IMR-90 (cell line): ENCODE measurements around the gene ANTXR1. TPM values are rescaled to one million over a fixed set of nuclear protein-coding genes. Genes with fewer than 3 reads are reported as not detected.

Source experiments
- ATAC-seq: fragments of 200-7000 bp; cut with Tn5 transposase; 2 replicates; pipeline ENCODE4 v1.9.1; 2020; ENCODE audit warnings: low read depth, mild to moderate bottlenecking, moderate library complexity
- BruUV-seq: library from RNA; stranded (reverse); fragments of 400-500 nt; replicated peaks from 2 replicates; lab custom pipeline; 2021; lab: Mats Ljungman, UMichigan
- CTCF ChIA-PET: fragments of 300-600 bp; formaldehyde crosslinking; extraction: SDS; loops from one replicate; lab custom pipeline; 2021; ENCODE audit warnings: antibody characterized with exemption; lab: Yijun Ruan, JAX
- POLR2A ChIA-PET: fragments of 300-600 bp; sonication (Branson Sonifier 250); formaldehyde crosslinking; loops from one replicate; lab custom pipeline; 2022; ENCODE audit warnings: antibody characterized with exemption; ENCODE audit not compliant: unreplicated experiment; lab: Charles Lee
- DNase-seq: peaks from one replicate; pipeline ENCODE4 v3.0.0; 2013
- H2AFZ ChIP-seq: replicated peaks from 2 replicates; pipeline ENCODE3; 2013; ENCODE audit warnings: low read length, mild to moderate bottlenecking; ENCODE audit not compliant: poor library complexity
- H2AK5ac ChIP-seq: 2 replicates; pipeline ENCODE4 v1.6.1; 2013; ENCODE audit warnings: low read depth, low read length, inconsistent platforms
- H2AK9ac ChIP-seq: replicated peaks from 2 replicates; pipeline ENCODE3; 2013; ENCODE audit warnings: mild to moderate bottlenecking, low read depth, low read length, moderate library complexity; ENCODE audit not compliant: poor library complexity
- H2BK120ac ChIP-seq: 2 replicates; pipeline ENCODE4 v1.6.1; 2013; ENCODE audit warnings: low read depth, low read length, inconsistent platforms
- H2BK15ac ChIP-seq: 3 replicates; pipeline ENCODE4 v1.6.1; 2013; ENCODE audit warnings: low read depth, low read length, inconsistent platforms
- H2BK20ac ChIP-seq: 2 replicates; pipeline ENCODE4 v1.6.1; 2013; ENCODE audit warnings: low read depth, mild to moderate bottlenecking, inconsistent platforms, low read length, moderate library complexity
- H2BK5ac ChIP-seq: 2 replicates; pipeline ENCODE4 v1.6.1; 2013; ENCODE audit warnings: mild to moderate bottlenecking, low read depth, low read length, inconsistent platforms; ENCODE audit not compliant: poor library complexity, severe bottlenecking
- H3K14ac ChIP-seq: replicated peaks from 2 replicates; pipeline ENCODE4 v1.6.1; 2013; ENCODE audit warnings: low read depth, low read length, inconsistent platforms
- H3K18ac ChIP-seq: 2 replicates; pipeline ENCODE4 v1.6.1; 2013; ENCODE audit warnings: low read depth, low read length, control low read depth
- H3K23ac ChIP-seq: 2 replicates; pipeline ENCODE4 v1.6.1; 2013; ENCODE audit warnings: low read depth, low read length, inconsistent platforms
- H3K27ac ChIP-seq: 2 replicates; pipeline ENCODE4 v1.5.1; 2013; ENCODE audit warnings: mild to moderate bottlenecking, control low read depth, low read length; ENCODE audit not compliant: insufficient read depth
- H3K27me3 ChIP-seq: 2 replicates; pipeline ENCODE4 v1.6.1; 2013; ENCODE audit warnings: low read length; ENCODE audit not compliant: control insufficient read depth, insufficient read depth
- H3K36me3 ChIP-seq: 2 replicates; pipeline ENCODE4 v1.6.1; 2013; ENCODE audit warnings: low read length, mixed read lengths; ENCODE audit not compliant: control insufficient read depth, insufficient read depth
- H3K4ac ChIP-seq: 2 replicates; pipeline ENCODE4 v1.6.1; 2013; ENCODE audit warnings: low read depth, low read length, inconsistent platforms
- H3K4me1 ChIP-seq: 2 replicates; pipeline ENCODE4 v1.6.1; 2013; ENCODE audit warnings: low read length, mixed read lengths; ENCODE audit not compliant: control insufficient read depth, insufficient read depth
- H3K4me2 ChIP-seq: 2 replicates; pipeline ENCODE4 v1.6.1; 2013; ENCODE audit warnings: low read depth, mild to moderate bottlenecking, control low read depth, low read length, moderate library complexity
- H3K4me3 ChIP-seq: 2 replicates; pipeline ENCODE4 v1.5.1; 2013; ENCODE audit warnings: low read depth, mild to moderate bottlenecking, control low read depth, low read length, moderate library complexity; ENCODE audit not compliant: insufficient read depth
- H3K56ac ChIP-seq: 2 replicates; pipeline ENCODE4 v1.6.1; 2013; ENCODE audit warnings: low read length, inconsistent platforms; ENCODE audit not compliant: insufficient read depth; ENCODE audit errors: extremely low read depth
- H3K79me1 ChIP-seq, 2 experiments: 2 replicates each; pipeline ENCODE4 v1.6.1; 2013; ENCODE audit warnings: low read length in 2 of 2, inconsistent platforms in 1 of 2, low read depth in 1 of 2
- H3K9ac ChIP-seq: 2 replicates; pipeline ENCODE4 v1.6.1; 2013; ENCODE audit warnings: low read depth, low read length, control low read depth
- H3K9me1 ChIP-seq: 2 replicates; pipeline ENCODE4 v1.6.1; 2013; ENCODE audit warnings: low read length, inconsistent platforms; ENCODE audit not compliant: insufficient read depth
- H3K9me3 ChIP-seq: 2 replicates; pipeline ENCODE4 v1.6.1; 2013; ENCODE audit warnings: low read length; ENCODE audit not compliant: control insufficient read depth, insufficient read depth
- H4K20me1 ChIP-seq: 2 replicates; pipeline ENCODE4 v1.6.1; 2013; ENCODE audit warnings: low read length, inconsistent platforms; ENCODE audit not compliant: insufficient read depth
- H4K5ac ChIP-seq: 2 replicates; pipeline ENCODE4 v1.6.1; 2013; ENCODE audit warnings: mild to moderate bottlenecking, low read depth, low read length, control low read depth
- H4K8ac ChIP-seq, 2 experiments: 2 replicates each; pipeline ENCODE4 v1.6.1; 2013; ENCODE audit warnings: low read depth in 2 of 2, low read length in 2 of 2, control low read depth in 1 of 2, inconsistent platforms in 1 of 2
- H4K91ac ChIP-seq: 2 replicates; pipeline ENCODE4 v1.6.1; 2013; ENCODE audit warnings: low read depth, low read length, inconsistent platforms; ENCODE audit not compliant: insufficient read depth
- MXI1 ChIP-seq: IDR thresholded peaks from 2 replicates; pipeline ENCODE4 v1.6.1; 2012; ENCODE audit warnings: low read depth, mild to moderate bottlenecking, low read length, moderate library complexity, borderline replicate concordance
- WGBS, 2 experiments: methylation state at CpG; one replicate each; pipeline versions ENCODE4 v1.1.5 to v1.1.7; 2013; ENCODE audit warnings: missing lambda C conversion rate in 2 of 2; ENCODE audit not compliant: insufficient read length in 1 of 2; ENCODE audit errors: extremely low coverage in 2 of 2; 5-methylcytosine and 5-hydroxymethylcytosine counted together
- dilution Hi-C: fragments of 300-500 bp; cut with HindIII; formaldehyde crosslinking; loops from one replicate; pipeline ENCODE4 v1.14.3; 2018; ENCODE audit warnings: low sequenced_read_pairs; ENCODE audit not compliant: unreplicated experiment
- in situ Hi-C: fragments of 300-500 bp; cut with MboI; formaldehyde crosslinking; loops from 3 replicates; pipeline ENCODE4 v1.14.3; 2019; ENCODE audit warnings: low sequenced_read_pairs, inconsistent platforms, mixed read lengths
- intact Hi-C: fragments of 100-400 bp; cut with micrococcal nuclease; formaldehyde crosslinking; loops from 2 replicates; pipeline ENCODE4 v1.10.0; 2022
- polyA plus RNA-seq, 3 experiments: library from polyadenylated mRNA; depleted of rRNA; stranded (reverse); fragments of >200 nt; gene quantifications; 2 replicates each; pipeline ENCODE4 v1.2.3, GENCODE V29; 2012; ENCODE audit warnings: low replicate concordance in 1 of 3
- total RNA-seq: library from RNA; depleted of rRNA; stranded (reverse); fragments of >200 nt; gene quantifications from 2 replicates; pipeline ENCODE4 v1.2.3, GENCODE V29; 2012

Gene ANTXR1
- total and polyA plus RNA-seq, 2 of the 4 experiments (the other 2 are of a cell fraction): 27.2 to 36.9 TPM

DNA sequence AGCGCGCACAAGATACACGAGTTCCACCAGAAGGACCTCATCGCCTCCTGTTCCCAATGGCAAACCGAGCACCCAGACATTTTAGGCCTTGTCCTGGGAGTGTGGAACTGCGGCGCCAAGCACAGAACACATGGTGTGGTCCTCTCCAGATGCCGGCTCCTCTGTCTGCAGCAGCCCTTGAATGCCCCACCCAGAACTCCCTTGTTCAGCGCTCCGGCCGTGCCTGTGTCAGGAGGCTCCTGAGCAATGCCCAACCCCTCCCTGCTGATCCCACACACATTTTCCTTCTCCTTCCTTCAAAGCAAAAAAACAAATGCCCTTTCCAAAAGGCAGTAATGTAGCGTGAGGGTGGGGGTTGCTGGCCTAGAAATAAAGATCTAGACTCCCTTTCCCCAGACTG, 284.2 kb downstream of the ANTXR1 start:
- intact Hi-C loops: no loop called here
- Histone ChIP-seq H3K9ac (no peak overlapping the region), H3K56ac (no peak overlapping the region), H3K4me1 (peaks cover 23% of the 10 kb centered on the region), H3K4ac (peak overlapping the region; percentile 81), H3K4me3 (no peak overlapping the region), H3K18ac (no peak overlapping the region), H3K36me3 (no peaks in the 10 kb centered on the region), H3K27ac (no peak overlapping the region), H3K23ac (peak overlapping the region; percentile 41; the same call in 1 of the 2 replicates), H3K4me2 (no peak overlapping the region), H2BK5ac (peak overlapping the region; percentile 52), H4K5ac (peak overlapping the region; percentile 5; the same call in 1 of the 2 replicates), H3K9me1 (peaks cover 36% of the 10 kb centered on the region), H2AK5ac (peak overlapping the region; percentile 73), H2BK120ac (peak overlapping the region; percentile 87), H3K79me1 (0 out of 4 replicates have a peak, but pooled peaks cover 0 to 4% of the 10 kb centered on the region in 2 experiments), H2AK9ac (no peak overlapping the region), H4K20me1 (no peaks in the 10 kb centered on the region), H4K91ac (peak overlapping the region; percentile 64), H2AFZ (no peak overlapping the region), H2BK15ac (peak overlapping the region; percentile 59; the same call in 2 of the 3 replicates), H3K9me3 (no peaks in the 10 kb centered on the region), H2BK20ac (peak overlapping the region; percentile 79), H3K14ac (no peak overlapping the region), H3K27me3 (no peaks in the 10 kb centered on the region), H4K8ac (peak overlapping the region; percentile 1 to 65; a peak in 2 of 4 replicates)
- CTCF ChIA-PET: no interaction called here
- dilution Hi-C loops: no loop called here
- DNase-seq (no peak), ATAC-seq (no peak)
- no TSS peak for BruUV-seq
- POLR2A ChIA-PET: no interaction called here
- 95% methylated on average over 3 of the region's 12 CpGs; no CpG with 5 or more reads in 1 of the 2 experiments for WGBS, 2 experiments
- in situ Hi-C loops: no loop called here
- TF ChIP-seq MXI1: no peak
